ENCODE results near the gene CA10.

The CA10 gene

DNA sequence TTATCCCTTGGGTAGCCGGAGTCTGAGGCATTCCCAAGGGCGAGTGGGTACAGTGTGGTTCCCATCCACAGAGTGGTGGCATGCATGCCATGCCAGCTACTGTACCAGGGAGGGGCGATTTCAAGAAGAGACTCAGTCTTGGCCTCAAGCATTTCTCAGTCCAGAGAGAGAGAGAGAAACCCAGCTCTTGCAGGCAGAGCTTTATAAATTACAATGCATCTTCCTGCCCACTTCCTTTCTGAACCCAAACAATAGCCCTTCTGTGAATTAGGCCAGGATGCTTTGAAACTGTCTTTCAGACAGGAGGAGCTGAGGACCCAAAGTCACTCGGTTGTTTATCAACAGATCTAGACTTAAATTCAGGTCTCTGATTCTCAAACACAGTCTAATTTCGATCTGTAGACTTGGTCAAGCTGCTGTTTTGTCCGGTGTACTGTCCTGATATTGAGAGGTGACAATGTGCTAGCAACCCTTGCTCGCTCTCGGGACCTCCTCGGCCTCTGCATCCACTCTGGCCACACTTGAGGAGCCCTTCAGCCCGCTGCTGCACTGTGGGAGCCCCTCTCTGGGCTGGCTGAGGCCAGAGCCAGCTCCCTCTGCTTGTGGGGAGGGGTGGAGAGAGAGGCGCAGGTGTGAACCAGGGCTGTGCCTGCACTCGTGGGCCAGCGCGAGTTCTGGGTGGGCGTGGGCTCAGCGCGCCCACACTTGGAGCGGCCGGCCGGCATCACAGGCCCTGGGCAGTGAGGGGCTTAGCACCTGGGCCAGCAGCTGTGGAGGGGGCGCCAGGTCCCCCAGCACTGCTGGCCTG is 490.2 kb downstream of the CA10 start:
- DNase-seq: no peak

DNA sequence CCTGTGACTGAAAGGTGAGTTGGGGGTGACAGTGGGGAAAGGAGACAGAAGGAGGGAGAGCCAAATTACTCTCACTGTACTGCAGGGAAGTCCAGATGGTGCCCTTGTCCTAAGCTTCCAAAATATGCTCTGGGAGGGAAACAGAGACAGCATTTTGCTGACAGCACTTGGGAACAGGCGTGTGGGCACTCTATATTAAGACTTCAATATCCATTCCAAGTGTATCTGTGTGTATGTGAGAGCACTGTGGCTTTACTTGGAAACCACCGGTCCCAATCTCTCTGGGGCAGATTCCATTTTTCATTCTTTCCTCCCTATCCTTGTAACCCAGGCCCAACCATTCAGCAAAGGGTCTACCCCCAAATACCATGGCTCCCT is 490.8 kb downstream of the CA10 start:
- DNase-seq: no peak

DNA sequence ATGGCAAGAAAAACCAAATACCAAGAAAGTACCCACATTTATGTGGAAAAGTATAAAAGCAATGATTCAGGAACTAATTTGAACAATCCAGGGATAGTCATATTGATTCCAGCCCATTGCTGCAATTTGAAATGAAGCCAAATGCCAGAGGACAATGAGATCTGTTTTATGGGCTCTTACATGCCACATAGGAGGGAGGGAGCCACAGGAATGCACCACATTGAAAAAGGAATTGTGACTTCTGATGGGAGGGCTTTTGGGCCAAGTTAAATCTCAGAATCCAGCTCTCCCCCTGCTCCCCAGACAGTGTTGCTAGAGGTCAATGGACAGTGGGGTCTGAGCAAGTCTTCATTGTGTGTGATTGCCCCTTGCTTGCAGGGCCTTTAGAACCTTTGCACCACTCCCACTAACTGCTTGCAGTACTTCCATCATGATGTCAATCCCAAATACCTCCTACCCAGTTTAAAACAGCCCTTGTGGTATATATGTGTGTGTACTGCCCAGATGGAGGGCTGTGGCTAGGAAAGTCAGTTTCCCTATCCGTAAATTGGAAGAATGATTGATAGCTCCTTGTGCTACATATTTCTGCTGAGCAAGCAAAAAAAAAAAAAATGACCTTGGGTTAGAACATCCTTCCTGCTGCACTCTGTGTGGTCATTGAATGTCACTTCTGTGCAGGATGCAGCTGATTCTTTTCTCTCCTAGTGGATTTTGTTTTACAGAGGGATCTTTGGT is 491.4 kb downstream of the CA10 start:
- DNase-seq: no peak

DNA sequence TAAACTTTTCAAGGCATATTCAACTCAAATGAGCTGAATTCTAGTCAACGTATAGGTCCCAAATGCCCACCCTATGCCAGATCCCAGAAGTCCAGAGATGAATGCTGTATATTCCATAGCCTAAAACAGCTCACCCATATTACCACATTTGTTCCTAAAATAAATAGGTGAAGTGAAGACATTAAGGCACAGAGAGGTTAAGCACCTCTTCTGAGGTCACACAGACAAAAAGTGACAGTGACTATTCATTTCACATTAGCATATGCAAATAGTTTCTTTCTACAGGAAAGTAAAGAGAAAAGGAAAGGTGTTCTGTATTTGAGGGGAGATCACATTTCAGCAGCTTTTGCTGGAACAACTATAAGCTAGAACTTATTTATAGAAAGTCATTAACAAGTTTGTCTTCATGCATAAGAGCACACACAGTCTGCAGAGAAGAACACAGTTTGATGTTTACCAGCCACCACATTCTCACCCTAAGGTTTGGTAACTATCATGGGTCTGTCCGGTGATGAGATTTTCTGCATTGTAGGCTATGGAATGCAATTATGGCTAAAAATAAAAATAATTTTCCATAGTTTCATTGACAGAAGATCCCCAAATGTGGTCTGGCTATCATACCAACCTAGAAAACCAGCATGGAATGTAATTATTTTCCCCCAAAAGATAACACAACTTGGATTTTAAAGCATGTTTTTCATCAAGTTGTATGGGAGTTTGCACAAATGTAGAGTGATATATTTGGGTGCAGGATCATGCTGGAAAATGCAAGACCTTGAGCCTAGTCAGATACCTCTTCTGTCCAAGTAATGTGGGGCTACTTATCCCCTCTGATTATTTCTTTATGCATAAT is 496.1 kb downstream of the CA10 start:
- peak in 1 of 2 experiments; percentile 16 for DNase-seq

DNA sequence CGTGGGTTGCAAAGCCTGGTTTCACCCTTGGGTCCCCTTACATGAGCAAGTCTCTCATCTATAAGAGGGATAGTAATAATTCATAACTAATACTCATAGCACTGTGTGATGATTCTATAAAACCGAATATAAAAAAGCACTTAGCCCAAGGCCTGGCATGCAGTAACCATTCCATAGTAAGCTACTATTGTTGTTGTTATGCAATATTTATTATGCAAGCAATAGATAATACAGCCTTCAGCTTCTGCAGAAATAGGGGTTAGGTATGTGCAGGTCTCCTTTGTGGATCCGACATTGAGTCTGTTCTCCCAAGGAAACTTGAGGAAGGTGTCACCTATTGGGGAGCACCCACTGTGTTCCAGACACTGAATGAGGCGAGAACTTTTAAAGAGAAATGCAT is 497.1 kb downstream of the CA10 start:
- no peak for DNase-seq

DNA sequence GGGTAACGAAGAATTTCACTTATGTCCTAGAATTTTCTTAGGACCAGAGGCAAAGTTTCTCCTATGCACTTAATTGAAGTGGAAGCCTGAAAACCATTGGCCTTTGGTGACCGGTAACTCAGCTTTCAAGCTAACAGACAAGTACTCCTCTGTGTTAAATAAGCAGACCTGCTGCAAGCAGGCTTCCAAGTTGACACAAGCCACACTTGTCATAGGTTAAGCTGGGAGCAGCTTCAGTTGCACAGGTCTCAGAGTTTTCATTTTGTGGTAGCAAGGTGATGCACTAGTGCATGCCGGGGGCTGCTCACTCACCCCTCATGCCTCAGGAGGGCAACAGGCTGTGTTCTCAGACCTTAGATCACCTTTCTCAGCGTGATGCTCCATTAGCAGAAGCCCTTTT is 498.2 kb downstream of the CA10 start:
- no peak for DNase-seq

DNA sequence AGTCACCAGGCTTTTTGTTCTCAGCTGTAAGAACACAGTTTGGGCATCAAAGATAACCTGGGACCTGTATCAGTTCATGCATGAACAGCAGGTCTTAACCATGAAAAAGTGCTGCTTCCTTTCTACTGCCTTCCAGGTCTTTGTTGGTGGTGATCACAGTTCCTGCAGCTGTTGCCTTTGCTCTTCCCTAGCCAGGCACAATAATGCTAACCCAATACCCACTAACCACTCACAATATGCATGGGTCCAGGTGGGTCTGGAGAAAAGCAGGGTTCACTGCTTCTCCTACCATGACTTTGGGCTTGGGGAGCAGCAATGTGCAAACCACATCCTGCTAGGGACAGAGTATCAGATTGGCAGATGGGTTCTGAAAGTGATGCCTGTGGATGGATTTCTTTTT is 501.3 kb downstream of the CA10 start:
- no peak for DNase-seq

DNA sequence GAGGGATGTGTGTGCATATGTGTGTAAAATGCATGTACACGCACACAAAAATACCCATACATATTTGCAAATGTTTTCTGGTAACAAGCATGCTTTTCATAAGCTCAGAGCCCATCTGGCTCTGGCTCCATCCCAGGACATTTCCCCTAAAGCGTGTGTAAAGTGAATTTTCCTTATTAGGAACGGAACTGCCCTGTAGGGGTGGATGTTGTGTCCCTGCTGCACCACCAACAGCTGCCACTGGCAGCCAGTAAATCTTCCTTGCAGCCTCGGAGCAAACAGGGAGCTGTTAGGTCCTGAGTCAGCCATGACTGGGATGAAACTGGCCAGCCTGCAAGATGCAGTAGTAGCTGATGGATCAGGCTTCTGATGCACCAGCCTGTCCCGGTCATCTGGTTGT is 504.6 kb downstream of the CA10 start:
- DNase-seq: no peak

DNA sequence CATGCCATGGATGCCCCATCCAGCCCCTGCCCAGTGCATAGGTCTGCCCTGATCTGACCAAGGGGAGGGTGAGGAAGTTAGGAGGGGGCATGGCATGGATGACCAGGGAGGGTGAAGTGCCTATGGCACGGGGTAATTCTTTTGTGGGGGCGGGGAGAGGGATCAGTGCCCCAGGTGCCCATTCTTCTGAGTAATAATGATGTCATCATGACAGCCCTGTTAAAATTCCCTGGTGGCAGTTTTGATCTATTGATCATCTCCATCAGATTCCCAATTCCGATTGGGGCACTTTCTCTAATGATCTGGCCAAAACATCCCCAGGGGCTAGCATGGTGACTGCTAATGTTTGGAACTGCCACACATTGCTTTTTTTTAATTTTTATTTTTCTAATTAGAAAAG is 506.0 kb downstream of the CA10 start:
- DNase-seq: no peak

DNA sequence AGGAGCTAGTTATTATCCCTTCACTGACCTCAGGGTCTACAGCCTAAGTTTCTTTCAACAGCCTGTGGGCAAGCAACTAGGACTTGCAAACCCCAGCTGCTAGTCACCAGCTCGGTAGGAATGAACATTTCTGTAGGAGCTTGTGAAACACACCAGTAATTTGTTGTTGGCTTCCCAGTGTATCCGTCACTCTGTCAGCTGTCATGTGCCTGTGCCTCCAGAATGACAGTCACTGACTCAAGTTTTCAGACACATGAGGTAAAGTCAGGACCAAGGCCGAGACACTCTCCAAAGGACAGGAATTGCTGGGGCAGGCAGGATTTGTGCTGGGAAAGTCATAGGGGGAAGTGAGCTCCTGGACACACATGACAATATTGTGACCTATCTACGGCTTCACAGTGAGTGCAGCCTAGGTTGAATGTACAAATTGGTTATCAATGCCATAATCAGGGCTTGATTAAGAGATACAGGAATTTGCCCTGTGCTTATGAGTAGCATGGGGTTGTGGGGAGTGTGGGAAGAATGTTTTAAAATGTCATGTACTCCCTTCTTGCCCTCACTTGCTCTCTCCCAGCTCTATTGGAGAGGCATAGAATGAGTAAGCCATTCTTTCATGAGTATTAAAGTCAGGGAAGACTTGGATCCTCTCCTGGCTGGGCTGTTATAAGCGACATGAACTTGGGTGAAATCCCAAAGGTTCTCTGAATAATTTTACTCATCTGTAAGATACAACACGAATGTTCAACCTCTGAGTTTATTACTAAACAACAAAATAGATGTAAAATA is 506.8 kb downstream of the CA10 start:
- DNase-seq: no peak

DNA sequence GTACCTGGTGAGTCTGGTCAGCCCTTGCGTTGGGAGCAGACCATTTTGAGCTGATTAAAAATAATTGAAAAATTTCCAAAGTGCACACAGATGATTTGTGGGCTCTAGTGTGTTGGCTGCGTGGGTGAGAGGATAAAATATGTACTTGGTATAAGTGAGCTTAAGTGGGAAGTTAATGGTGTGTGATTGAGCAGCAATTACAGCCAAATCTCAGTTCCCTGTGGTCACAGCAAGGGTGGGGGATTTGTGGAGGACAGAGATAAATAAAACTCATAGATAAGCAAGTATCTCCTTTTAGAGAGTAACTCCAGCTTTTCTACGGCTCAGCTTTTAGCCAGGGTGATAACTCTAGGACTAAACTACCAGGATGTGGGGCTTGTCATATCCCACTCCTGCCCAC is 507.7 kb downstream of the CA10 start:
- DNase-seq: no peak

DNA sequence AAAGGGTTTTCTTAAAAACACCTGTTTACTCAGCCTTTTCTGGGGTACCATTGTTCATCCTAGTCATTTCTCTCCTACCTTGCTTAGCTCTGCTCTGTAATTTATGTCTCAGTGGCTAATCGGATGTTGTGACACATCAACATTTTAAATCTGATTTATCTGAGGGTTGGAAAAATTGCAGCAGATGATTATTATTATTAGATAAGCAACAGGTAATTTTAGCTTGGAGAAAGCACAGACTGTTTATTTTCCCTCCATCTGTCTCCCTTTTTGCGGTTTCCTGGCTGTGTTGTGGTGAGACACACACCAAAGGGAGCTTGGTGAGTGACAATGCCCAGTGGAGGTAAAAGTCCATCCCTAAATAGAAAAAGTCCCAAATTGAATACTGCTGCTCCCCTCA is 508.3 kb downstream of the CA10 start:
- no peak for DNase-seq

DNA sequence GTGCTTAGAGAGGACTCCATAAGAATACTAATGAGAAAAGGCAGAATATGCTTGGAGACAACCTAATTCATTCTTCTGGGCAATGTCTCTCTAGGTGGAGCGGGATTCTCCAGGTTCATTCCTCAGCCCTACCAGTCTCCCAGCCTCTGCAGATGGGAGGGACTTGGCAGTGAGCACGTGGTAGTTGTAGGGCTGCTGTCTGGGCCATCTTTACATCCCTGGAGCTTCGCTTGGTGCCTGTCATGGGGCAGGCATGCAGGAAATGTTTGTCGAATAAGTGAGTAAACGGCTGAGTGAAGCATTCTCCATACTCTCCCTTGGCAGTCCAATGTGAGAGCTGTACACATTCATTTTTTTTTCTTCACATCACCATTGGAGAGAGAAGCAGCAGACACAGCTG is 510.7 kb downstream of the CA10 start:
- no peak for DNase-seq

DNA sequence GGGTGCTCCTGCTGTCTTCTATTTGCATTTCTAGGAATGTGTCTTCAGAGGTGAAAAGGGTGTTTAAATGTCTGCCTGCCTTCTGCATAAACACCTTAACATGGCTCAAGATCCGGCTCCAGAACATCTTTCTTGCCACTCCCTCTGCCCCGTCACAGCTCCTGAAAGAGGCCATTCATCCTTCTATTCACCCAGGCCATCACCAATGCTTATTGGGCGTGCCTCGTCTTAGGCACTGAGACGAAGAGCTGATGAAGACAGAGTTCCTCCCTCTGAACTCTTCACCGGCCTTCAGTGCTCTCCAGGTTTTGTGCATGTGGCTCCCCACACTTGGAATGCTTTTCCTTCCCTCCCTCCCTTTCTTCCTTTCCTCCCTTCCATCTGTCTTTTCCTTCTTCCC is 511.4 kb downstream of the CA10 start:
- DNase-seq: no peak

DNA sequence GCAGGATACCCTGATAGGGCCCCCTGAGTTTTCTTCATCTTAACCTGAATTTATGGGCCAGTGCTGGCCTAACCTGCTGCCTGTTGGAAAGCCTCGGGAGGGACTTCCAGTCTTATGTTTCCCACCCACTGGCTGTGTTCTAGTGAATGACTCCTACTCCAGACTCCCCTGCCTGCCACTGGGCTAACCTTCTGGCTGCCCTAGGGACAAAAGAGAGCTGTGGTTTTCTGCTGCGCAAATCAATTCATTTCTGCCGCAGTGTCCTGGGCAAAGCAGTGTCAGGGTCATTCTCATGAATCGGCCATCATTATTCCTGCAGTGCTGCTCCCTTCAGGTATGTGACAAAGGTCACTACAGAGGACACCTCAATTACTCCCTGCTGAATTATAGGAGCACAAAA is 512.0 kb downstream of the CA10 start:
- DNase-seq: no peak

DNA sequence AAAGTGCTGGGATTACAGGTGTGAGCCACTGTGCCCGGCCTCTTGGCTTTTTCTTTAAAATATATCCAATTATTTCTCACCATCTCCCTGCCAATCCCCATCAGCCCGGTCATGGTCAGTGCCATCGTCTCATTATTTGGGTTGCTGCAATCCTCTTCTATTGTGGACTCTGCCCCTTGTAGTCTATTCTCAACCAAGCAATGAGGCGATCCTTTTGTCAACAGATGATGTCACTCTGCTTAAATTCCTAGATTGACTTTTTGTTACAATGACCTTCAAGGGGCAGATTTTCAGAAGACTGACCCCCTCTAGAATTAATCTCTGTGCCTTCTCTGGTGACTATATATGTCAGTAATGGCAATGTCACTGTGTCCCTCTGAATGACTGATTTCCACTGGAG is 513.5 kb downstream of the CA10 start:
- DNase-seq: no peak

DNA sequence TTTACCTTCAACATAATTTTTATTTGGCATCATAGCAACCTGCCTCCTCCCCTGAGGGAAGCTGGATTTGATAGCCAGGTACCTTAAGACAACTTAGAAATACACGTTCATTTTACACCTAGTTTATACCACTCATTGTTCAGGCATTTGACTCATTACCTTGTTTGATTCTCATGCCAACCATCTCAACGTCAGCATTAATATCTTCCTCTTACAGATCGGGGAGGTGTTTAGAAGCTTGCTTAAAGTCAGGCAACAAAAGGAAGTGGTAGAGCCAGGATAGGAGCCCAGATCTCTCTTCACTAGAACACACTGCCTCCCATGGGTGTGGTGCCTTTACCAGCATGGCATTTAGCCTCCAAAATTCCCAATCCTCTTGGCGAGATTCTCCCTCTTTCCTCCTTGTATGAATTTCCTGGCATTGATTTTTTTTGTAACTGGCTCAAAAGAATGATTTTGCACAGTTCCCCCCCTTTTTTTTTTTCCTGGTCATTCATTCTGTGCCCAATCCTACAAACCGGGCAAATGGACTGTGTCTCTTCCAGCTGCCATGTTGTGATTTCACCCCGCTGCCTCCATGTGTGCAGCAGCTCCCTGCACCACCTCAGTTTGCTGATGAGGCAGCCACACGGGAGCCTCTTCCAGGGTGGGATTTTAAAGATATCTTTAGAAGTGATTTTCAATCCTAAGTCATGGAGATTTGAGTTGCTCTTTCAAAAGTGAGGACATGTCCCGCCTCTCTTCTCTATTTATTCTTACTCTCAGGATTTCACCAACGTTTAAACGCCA is 514.6 kb downstream of the CA10 start:
- no peak for DNase-seq

DNA sequence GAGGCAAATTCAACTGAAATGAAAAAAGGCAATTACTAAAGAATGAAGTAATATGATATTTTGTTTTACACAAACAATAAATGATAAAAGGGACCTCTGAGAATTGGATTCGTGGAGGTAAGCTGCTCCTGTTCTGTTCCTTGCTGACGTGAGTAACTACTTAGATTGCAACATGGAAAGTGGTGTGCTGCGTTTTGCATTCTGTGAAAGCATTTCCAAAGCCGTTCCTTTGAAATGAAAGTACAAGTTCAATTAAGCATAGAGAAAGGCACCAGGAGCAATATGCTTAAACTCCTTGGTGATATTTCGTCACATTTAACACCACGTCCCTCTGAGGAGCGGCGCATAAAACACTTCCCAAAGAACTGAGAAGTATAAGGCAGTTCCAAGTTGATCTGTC is 516.5 kb downstream of the CA10 start:
- DNase-seq: no peak

DNA sequence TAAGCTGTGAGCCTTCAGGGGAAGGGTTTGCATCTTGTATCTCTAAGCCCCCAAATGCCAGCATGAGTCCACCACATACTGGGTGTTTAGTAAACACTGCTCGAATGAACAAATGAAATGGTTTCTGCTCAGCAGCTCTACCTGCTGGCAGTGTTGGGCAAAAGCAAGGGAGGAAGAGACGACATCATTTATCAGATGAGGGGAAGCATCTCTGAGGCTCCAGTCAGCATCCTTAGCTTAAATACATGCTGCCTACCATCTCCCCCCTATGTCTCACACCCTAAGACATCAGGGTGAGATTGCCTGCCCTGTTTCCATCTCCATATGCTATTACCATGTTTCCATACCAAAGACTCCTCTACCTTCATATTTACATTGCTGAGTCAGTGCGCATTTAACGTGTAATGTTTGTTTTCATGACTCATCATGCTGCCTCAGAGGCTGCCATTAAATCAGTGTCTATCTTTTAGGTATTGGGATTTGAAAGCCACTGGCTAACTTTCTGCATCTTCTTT is 518.3 kb downstream of the CA10 start:
- peak in 1 of 2 experiments; percentile 32 for DNase-seq

DNA sequence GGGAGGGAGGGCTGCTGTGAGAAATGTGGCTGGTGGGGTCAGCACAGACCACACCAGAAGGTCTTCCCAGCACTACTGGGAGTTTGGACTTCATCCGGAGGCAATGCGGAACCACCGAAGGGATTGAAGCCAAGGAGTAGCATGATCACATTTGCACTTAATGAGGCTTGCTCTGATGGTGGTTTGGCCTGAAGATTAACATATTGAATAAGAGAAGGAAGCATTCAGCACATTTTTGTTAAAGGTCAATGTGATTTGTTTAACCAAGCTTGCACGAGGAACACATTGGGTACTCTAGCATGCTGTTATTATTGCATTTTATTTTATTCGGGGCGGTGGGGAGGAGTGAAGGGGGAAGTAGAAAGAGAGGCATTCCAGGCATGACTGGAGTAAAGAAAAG is 519.5 kb downstream of the CA10 start:
- DNase-seq: no peak

DNA sequence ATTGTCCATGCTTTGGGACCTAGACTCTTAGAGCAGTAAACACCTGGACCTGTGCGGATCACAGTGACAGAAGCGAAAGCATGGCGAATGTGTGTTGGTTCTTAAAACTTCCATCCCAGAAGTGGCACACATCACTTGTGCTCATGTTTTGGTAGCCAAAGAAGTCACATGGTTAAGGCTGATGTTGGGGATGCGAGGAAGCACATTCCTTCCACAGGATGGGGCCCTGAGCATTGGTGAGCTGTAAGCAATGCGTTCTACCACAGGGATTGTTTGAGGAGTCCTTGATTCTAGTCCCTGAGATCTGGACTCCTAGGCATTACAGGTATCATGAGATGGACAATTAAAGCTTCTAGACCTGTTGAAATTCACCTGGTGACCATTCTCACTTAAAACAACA is 522.2 kb downstream of the CA10 start:
- no peak for DNase-seq
